Osteocyte (in vitro differentiated cells): ENCODE measurements around the gene APBB2. TPM values are rescaled to one million over a fixed set of nuclear protein-coding genes. Genes with fewer than 3 reads are reported as not detected.

ENCODE experiments used
- DNase-seq: peaks from one replicate; pipeline ENCODE4 v3.0.0; 2021; ENCODE audit warnings: mixed read lengths; ENCODE audit not compliant: unreplicated experiment; ENCODE audit errors: extremely low spot score
- H3K27ac Mint-ChIP-seq: one replicate; pipeline ENCODE4 v1.8.0; 2021; ENCODE audit warnings: mild to moderate bottlenecking, mixed read lengths; ENCODE audit not compliant: unreplicated experiment
- H3K27me3 Mint-ChIP-seq: one replicate; pipeline ENCODE4 v1.8.0; 2021; ENCODE audit warnings: mixed read lengths; ENCODE audit not compliant: unreplicated experiment
- H3K36me3 Mint-ChIP-seq: one replicate; pipeline ENCODE4 v1.8.0; 2021; ENCODE audit warnings: mixed read lengths; ENCODE audit not compliant: unreplicated experiment
- H3K4me1 Mint-ChIP-seq: one replicate; pipeline ENCODE4 v1.8.0; 2021; ENCODE audit warnings: mixed read lengths; ENCODE audit not compliant: unreplicated experiment
- H3K4me3 Mint-ChIP-seq: one replicate; pipeline ENCODE4 v1.8.0; 2021; ENCODE audit warnings: mild to moderate bottlenecking, moderate library complexity, mixed read lengths; ENCODE audit not compliant: unreplicated experiment
- H3K9me3 Mint-ChIP-seq: one replicate; pipeline ENCODE4 v1.8.0; 2021; ENCODE audit warnings: mixed read lengths; ENCODE audit not compliant: unreplicated experiment
- total RNA-seq: library from RNA; stranded (reverse); gene quantifications from 2 replicates; pipeline ENCODE4 v1.2.1, GENCODE V29; 2021
- TF ChIP-seq, protein P1 (sequence below): fragments of 200-600 bp; sonication (generic); IDR thresholded peaks from 2 replicates; pipeline ENCODE4 v1.5.0; 2021; ENCODE audit warnings: antibody characterized with exemption, mild to moderate bottlenecking, moderate library complexity

The APBB2 gene
- total RNA-seq, 1 donor from 2014 or later, result 56.2 TPM

DNA sequence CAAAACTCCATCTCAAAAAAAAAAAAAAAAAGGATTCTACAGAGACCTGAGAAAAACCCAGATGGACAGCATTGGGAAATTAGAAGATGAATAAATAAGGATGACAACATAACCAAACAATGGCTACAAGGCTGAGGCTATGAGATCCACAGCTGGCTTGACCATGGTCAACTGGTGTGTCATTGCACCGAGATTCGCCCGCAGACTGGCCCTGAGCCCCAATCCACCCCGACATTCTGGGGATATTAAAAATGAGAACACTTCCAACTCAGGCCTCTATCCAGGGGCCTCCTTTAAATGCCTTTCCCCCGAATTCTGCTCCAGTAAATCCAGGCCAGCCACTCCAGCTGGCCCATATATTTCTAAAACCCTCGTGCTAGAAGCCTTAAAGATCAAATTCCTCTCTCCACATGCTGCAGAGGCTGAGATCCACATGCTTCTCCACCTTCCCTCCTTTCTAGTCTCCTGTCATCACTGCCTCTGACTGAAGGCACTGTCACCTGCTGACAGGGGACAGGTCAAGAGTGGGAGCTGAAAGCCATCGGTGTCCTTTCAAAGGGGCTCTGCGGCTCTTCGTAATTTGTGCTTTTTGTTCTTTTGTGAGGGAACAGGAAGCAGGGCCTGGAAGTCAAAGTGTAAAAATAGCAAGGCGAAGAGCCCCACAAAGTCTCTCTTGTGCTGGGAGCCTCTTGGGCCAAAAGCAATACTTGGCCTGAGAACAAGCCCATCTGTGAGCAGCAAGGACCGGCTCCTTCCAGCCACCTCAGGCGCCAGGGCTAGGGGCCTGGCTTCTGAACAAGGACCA, 260.9 kb downstream of the APBB2 start:
- DNase-seq, result no peak
- TF ChIP-seq, protein P1, sequence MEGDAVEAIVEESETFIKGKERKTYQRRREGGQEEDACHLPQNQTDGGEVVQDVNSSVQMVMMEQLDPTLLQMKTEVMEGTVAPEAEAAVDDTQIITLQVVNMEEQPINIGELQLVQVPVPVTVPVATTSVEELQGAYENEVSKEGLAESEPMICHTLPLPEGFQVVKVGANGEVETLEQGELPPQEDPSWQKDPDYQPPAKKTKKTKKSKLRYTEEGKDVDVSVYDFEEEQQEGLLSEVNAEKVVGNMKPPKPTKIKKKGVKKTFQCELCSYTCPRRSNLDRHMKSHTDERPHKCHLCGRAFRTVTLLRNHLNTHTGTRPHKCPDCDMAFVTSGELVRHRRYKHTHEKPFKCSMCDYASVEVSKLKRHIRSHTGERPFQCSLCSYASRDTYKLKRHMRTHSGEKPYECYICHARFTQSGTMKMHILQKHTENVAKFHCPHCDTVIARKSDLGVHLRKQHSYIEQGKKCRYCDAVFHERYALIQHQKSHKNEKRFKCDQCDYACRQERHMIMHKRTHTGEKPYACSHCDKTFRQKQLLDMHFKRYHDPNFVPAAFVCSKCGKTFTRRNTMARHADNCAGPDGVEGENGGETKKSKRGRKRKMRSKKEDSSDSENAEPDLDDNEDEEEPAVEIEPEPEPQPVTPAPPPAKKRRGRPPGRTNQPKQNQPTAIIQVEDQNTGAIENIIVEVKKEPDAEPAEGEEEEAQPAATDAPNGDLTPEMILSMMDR, result no peak
- Mint-ChIP-seq H3K9me3 (no peaks in the 10 kb centered on the region), H3K4me1 (peaks cover 34% of the 10 kb centered on the region), H3K36me3 (peaks cover 5% of the 10 kb centered on the region), H3K27ac (peak overlapping the region; percentile 5), H3K27me3 (no peaks in the 10 kb centered on the region), H3K4me3 (no peak overlapping the region)

DNA sequence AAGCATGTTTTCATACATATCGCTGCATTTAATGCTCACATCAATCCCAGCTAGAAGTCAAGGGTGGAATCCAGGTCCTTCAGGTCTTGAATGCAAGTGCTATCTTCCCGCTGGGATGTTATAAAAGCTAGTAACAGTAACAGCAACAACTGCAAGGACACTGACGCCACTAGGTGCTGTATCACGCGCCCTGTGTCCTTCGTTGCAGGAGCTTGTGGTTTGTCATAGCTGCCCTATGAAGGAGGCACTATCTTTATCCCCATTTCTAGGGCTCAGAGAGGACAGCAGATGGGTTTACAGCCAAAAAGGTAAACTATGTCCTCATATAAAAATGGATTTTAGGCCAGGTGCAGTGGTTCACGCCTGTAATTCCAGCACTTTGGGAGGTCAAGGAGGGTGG, 261.7 kb downstream of the APBB2 start:
- H3K36me3 Mint-ChIP-seq, result peaks cover 5% of the 10 kb centered on the region
- no peaks in the 10 kb centered on the region for H3K9me3 Mint-ChIP-seq

DNA sequence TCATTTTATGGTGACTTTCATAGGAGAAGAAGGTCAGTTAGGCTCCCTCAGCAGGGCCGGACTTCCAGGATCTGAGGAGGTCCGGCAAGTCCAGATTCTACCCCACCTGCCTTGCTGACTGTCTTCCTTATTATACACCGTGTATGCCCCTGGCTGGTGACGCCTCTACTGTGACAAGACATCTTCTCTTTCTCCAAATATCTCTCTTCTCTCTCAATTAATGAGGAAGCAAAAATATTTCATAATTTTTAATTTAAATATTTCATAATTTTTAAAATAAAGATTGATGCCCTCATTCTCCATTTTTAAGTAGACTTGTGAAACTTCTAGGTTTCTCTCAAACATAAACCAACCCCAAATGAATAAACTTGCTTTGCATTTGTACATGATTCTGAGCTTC, 262.1 kb downstream of the APBB2 start:
- Mint-ChIP-seq H3K27me3 (no peaks in the 10 kb centered on the region), H3K36me3 (peaks cover 5% of the 10 kb centered on the region), H3K9me3 (no peaks in the 10 kb centered on the region), H3K4me3 (no peak overlapping the region), H3K4me1 (peaks cover 38% of the 10 kb centered on the region), H3K27ac (no peak overlapping the region)
- no peak for DNase-seq
- TF ChIP-seq, protein P1, result no peak

More for the DNA sequence above, 261.7 kb downstream of the APBB2 start:
- peaks cover 38% of the 10 kb centered on the region for H3K4me1 Mint-ChIP-seq
- H3K4me3 Mint-ChIP-seq, result no peak overlapping the region
- H3K27ac Mint-ChIP-seq, result no peak overlapping the region
- TF ChIP-seq, protein P1, result no peak
- DNase-seq, result no peak
- no peaks in the 10 kb centered on the region for H3K27me3 Mint-ChIP-seq

DNA sequence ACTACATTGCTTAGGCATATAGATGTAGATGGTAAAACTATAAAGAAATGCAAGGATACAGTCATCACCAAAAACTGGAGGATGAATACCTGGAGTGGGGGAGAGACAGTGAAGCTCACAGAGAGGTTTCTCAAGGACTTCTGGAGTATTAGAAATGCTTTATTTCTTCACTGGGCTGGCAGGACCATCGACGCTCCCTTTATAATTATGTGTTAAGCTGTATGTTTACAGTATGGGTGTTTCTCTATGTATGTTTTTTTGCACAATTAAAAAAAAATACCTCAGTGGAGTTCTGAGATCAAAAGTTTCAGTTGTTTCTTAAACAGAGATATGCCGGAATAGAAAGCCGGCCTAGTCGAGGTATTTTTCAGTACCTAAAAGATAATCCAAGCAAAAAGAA, 263.3 kb downstream of the APBB2 start:
- Mint-ChIP-seq H3K9me3 (no peaks in the 10 kb centered on the region), H3K27ac (no peak overlapping the region), H3K4me1 (peaks cover 31% of the 10 kb centered on the region), H3K27me3 (no peaks in the 10 kb centered on the region), H3K4me3 (no peak overlapping the region), H3K36me3 (peaks cover 5% of the 10 kb centered on the region)
- TF ChIP-seq, protein P1, result no peak
- no peak for DNase-seq

DNA sequence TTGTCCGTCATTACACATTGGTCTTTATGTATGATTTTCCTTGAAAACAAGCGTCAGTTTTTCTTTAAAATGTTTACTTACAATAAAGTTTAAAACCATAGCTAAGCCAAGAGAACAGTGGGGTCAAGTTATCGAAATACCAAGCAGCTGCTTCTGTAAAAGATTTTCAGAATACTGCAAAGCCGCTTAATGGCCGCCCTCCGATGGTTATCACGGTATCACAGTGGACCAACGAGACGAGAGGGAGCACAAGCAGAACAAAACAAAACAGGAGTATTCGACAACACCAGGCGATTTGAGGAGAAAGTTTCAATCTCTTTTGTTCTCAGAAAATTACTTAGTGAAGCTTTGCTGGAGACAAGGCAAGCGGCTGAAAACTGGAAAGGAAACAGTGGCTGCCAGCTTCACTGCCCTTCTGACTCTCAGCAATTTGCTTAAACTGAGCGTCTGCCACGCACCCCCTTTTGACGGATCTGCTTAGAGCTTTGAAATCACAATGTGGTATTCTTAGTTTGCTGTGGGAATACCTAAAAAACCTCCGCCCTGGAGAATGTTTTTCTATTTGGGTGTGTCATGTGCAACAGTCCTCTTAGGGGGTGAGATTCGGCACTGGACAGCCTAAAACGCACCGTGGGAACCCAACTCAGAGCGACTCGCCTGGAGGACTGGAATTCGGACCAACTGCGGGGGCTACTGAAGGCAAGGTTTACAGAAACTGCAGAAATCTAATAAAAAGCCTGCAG, 264.8 kb downstream of the APBB2 start:
- H3K9me3 Mint-ChIP-seq, result no peaks in the 10 kb centered on the region
- H3K27ac Mint-ChIP-seq, result no peak overlapping the region
- no peak overlapping the region for H3K4me3 Mint-ChIP-seq
- peaks cover 7% of the 10 kb centered on the region for H3K36me3 Mint-ChIP-seq
- H3K4me1 Mint-ChIP-seq, result peaks cover 26% of the 10 kb centered on the region
- TF ChIP-seq, protein P1, result no peak
- no peak for DNase-seq
- H3K27me3 Mint-ChIP-seq, result no peaks in the 10 kb centered on the region
